ENCODE data around the gene HOXB6. TPM values are rescaled to one million over a fixed set of nuclear protein-coding genes. Genes with fewer than 3 reads are reported as not detected.

Gene HOXB6
- total RNA-seq, 2 donors from 2014 or later: not detected

Small RNA genes within 50 kb of the gene (microRNA-seq; reads per million reads assigned to microRNA genes)
- gene MIR196A1 (ENCODE audit: borderline microRNAs expressed): not detected

Other genes with a start within 250 kb of the HOXB6 start
- gene SKAP1, start 174.8 kb downstream of the HOXB6 start, total RNA-seq: under 1 TPM; 0.31 to 0.53 TPM
- gene HOXB1, start 74.0 kb downstream of the HOXB6 start, total RNA-seq: not detected
- under 1 TPM in 1 of 2 donors, not detected in 1; 0.22 TPM for gene HOXB2, start 59.9 kb downstream of the HOXB6 start, total RNA-seq
- gene HOXB4, start 26.6 kb downstream of the HOXB6 start, total RNA-seq: not detected
- not detected for gene HOXB3, start 14.7 kb downstream of the HOXB6 start, total RNA-seq
- gene HOXB5, start 11.2 kb downstream of the HOXB6 start, total RNA-seq: not detected
- not detected for gene HOXB7, start 6.0 kb upstream of the HOXB6 start, total RNA-seq
- gene HOXB8, start 10.3 kb upstream of the HOXB6 start, total RNA-seq: not detected
- gene HOXB9, start 21.4 kb upstream of the HOXB6 start, total RNA-seq: not detected
- gene PRAC1, start 117.5 kb upstream of the HOXB6 start, total RNA-seq: not detected
- not detected for gene PRAC2, start 118.2 kb upstream of the HOXB6 start, total RNA-seq
- gene HOXB13, start 123.8 kb upstream of the HOXB6 start, total RNA-seq: not detected
- gene TTLL6, start 212.2 kb upstream of the HOXB6 start, total RNA-seq: 1 to 10 TPM in 1 of 2 donors, under 1 TPM in 1; 0.49 to 2.1 TPM
- 10 to 100 TPM; 38.4 to 45.2 TPM for gene CALCOCO2, start 226.0 kb upstream of the HOXB6 start, total RNA-seq

Measured in endodermal cell (in vitro differentiated cells).